Cardiac fibroblast (primary cell): ENCODE results near the gene SLC22A4.

Experiments used
- DNase-seq, 2 donors: peaks; one replicate each; pipeline versions ENCODE4 v3.0.0 to v3.0.0-alpha.2; 2010; ENCODE audit warnings: low read depth in 2 of 2
- H3K4me3 ChIP-seq, 2 donors: replicated peaks in 1 of 2; 1 replicate in 1 of 2; 2 replicates in 1 of 2; pipeline ENCODE4 v1.5.1; 2011; ENCODE audit warnings: low read depth in 2 of 2, low read length in 2 of 2, mild to moderate bottlenecking in 2 of 2, moderate library complexity in 1 of 2
- TF ChIP-seq, protein P1 (sequence below): IDR thresholded peaks from one replicate; pipeline ENCODE4 v1.5.1; 2011; ENCODE audit warnings: low read depth, mild to moderate bottlenecking, low read length, inconsistent platforms

The SLC22A4 gene

DNA sequence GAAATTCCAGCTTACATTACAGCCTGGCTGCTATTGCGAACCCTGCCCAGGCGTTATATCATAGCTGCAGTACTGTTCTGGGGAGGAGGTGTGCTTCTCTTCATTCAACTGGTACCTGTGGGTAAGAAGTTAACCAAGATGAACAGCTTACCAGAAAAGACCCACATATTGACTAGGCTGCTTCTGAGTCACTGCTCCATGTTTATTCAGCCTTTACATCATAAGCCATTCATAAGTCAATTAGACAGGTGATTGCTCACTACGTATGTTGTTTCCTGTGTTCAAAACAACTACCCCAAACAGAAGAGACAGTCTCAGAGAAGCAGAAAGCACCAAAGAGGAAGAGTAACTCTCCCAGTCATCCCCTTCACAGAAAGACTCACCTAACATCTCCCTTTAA lies 40.6 kb downstream of the SLC22A4 start:
- H3K4me3 ChIP-seq, result no peak overlapping the region
- peak in 1 of 2 donors; percentile 18 for DNase-seq
- TF ChIP-seq, protein P1, sequence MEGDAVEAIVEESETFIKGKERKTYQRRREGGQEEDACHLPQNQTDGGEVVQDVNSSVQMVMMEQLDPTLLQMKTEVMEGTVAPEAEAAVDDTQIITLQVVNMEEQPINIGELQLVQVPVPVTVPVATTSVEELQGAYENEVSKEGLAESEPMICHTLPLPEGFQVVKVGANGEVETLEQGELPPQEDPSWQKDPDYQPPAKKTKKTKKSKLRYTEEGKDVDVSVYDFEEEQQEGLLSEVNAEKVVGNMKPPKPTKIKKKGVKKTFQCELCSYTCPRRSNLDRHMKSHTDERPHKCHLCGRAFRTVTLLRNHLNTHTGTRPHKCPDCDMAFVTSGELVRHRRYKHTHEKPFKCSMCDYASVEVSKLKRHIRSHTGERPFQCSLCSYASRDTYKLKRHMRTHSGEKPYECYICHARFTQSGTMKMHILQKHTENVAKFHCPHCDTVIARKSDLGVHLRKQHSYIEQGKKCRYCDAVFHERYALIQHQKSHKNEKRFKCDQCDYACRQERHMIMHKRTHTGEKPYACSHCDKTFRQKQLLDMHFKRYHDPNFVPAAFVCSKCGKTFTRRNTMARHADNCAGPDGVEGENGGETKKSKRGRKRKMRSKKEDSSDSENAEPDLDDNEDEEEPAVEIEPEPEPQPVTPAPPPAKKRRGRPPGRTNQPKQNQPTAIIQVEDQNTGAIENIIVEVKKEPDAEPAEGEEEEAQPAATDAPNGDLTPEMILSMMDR, result no peak

- DNase-seq, result no peak
- TF ChIP-seq, protein P1, result no peak
- H3K4me3 ChIP-seq, result no peak overlapping the region
Observed at GRCh38 chr5:132335402-132335801, 41.2 kb downstream of the SLC22A4 start.

DNA sequence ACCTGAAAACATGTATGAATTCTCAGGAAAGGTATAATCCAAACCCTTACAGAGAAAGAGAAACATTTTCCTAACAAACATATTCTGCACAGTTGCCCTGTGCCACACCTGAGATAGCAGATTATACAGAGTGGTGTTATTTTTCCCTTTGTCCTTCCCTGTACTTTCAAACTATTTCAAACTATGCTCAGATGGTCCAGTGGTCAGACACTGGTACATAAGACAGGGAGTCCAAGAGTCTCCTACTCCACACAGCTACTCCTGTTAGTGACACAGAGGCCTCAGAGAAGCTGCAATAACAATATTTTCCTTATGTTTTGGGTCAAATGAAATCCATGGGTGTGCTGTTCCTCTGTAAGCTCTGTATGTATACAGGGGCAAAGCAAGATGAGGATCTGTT lies 45.3 kb downstream of the SLC22A4 start:
- DNase-seq, result no peak
- no peak overlapping the region for H3K4me3 ChIP-seq
- TF ChIP-seq, protein P1, result no peak

- TF ChIP-seq, protein P1, result no peak
- no peak overlapping the region for H3K4me3 ChIP-seq
- DNase-seq, result no peak
Observed at GRCh38 chr5:132342291-132343180, 48.3 kb downstream of the SLC22A4 start.

DNA sequence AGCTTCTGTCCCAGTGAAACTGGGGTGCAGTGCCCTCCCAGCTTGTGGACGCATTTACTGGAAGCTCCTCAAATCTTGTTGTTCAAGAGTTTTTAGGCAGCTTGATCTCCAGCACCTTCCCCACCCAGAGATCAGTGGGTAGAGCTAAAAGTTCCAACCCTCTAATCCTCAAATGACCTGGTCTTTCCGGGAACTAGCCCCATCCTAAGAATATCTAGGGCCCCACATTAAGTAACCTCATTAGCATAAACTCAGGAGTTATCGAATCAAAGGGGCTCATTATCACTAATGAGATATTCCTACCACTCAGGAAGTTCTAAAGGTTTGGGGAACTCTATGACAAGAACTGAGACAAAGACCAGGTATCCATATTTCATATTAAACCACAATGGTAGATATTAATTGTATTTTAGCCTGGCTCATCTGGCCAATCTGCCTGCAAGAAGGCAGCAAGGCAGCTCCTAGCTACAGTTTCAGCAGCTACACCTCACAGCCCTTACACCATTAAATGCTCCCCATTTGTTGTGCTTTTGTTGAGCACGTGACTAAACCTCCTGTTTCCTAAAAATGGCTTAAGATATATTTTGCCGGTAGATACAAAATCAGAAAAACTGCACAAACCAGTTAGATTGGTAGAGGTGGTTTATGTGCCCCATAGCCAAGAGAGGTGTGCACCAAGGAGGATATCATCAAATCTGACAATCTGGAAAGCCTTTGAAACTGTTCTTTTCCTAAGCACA lies 50.8 kb downstream of the SLC22A4 start:
- TF ChIP-seq, protein P1, result no peak
- H3K4me3 ChIP-seq, result no peak overlapping the region
- no peak for DNase-seq

- H3K4me3 ChIP-seq, result no peak overlapping the region
- DNase-seq, result no peak
- TF ChIP-seq, protein P1, result no peak
Observed at GRCh38 chr5:132353486-132353995, 59.3 kb downstream of the SLC22A4 start.
